ENCODE results near the gene LKAAEAR1. TPM values are rescaled to one million over a fixed set of nuclear protein-coding genes. Genes with fewer than 3 reads are reported as not detected.

Gene LKAAEAR1
- total and polyA plus RNA-seq, 2 of the 13 experiments (the other 11 are each of a cell fraction or from before 2014, with no cell fraction given) = not detected

- TF ChIP-seq FOXP4 (CRISPR knock-in tag; IDR thresholded peaks at IDR 0.05) (no peak), THAP11 (CRISPR knock-in tag; IDR thresholded peaks at IDR 0.05) (no peak), LCORL (IDR thresholded peaks at IDR 0.05) (no peak), LCORL (CRISPR knock-in tag; IDR thresholded peaks at IDR 0.05) (no peak), CHCHD3 (CRISPR knock-in tag; IDR thresholded peaks at IDR 0.05) (no peak), MLLT10 (CRISPR knock-in tag; IDR thresholded peaks at IDR 0.05) (no peak), ZFP82 (CRISPR knock-in tag; IDR thresholded peaks at IDR 0.05; ENCODE audit: borderline replicate concordance) (0 out of 2 replicates have a peak, but pooled peaks have one; percentile 73), PLSCR1 (CRISPR knock-in tag; IDR thresholded peaks at IDR 0.05; ENCODE audit: borderline replicate concordance) (no peak), ZNF335 (CRISPR knock-in tag; IDR thresholded peaks at IDR 0.05) (no peak), KLF9 (CRISPR knock-in tag; IDR thresholded peaks at IDR 0.05; ENCODE audit: low read depth) (no peak), ZNF33B (CRISPR knock-in tag; IDR thresholded peaks at IDR 0.05) (no peak), NFIC (IDR thresholded peaks at IDR 0.05; ENCODE audit: low read length) (no peak), ZNF782 (CRISPR knock-in tag; IDR thresholded peaks at IDR 0.05; ENCODE audit: borderline replicate concordance) (0 out of 2 replicates have a peak, but pooled peaks have one; percentile 51), ZNF160 (CRISPR knock-in tag; IDR thresholded peaks at IDR 0.05) (no peak), ZNF589 (CRISPR knock-in tag; conservative IDR thresholded peaks at IDR 0.05) (no peak), EED (CRISPR knock-in tag; IDR thresholded peaks at IDR 0.05) (peak; percentile 62; the same call in 1 of the 2 replicates), ZNF446 (CRISPR knock-in tag; IDR thresholded peaks at IDR 0.05) (no peak), HNRNPH1 (optimal IDR thresholded peaks at IDR 0.05; ENCODE audit: low read depth, low read length) (no peak), ZBTB4 (CRISPR knock-in tag; IDR thresholded peaks at IDR 0.05; ENCODE audit: borderline replicate concordance) (no peak), MXI1 (IDR thresholded peaks at IDR 0.05; ENCODE audit: borderline replicate concordance, low read depth, low read length) (no peak; the same call in 2 of the 3 replicates), ZFP37 (CRISPR knock-in tag; IDR thresholded peaks at IDR 0.05; ENCODE audit: borderline replicate concordance) (no peak), MIER2 (CRISPR knock-in tag; IDR thresholded peaks at IDR 0.05) (no peak), FOXM1 (CRISPR knock-in tag; IDR thresholded peaks at IDR 0.05) (no peak), RARG (CRISPR knock-in tag; IDR thresholded peaks at IDR 0.05; ENCODE audit: low read depth) (no peak), ZUFSP (CRISPR knock-in tag; IDR thresholded peaks at IDR 0.05; ENCODE audit: borderline replicate concordance) (no peak)
Measured at GRCh38 chr20:64064145-64064698, 20.0 kb downstream of the LKAAEAR1 start (continued).

Measured in HepG2 (cell line).